Breast epithelium (tissue), 4 donors: ENCODE measurements around the gene GLCCI1. TPM values are rescaled to one million over a fixed set of nuclear protein-coding genes. Genes with fewer than 3 reads are reported as not detected.

ENCODE experiments used
- DNase-seq, 2 donors: peaks; one replicate each; pipeline ENCODE4 v3.0.0-alpha.2; 2019; ENCODE audit warnings: low spot score in 2 of 2
- H3K27ac ChIP-seq, 2 donors: fragments of 200-600 bp; sonication (generic) in 1 of 2; one replicate each; pipeline ENCODE4 v1.5.1; 2016 to 2019; ENCODE audit warnings: mild to moderate bottlenecking in 1 of 2
- H3K27me3 ChIP-seq, 2 donors: fragments of 200-600 bp; sonication (generic) in 1 of 2; one replicate each; pipeline versions ENCODE4 v1.5.1 to v1.6.0; 2017 to 2019; ENCODE audit warnings: control low read depth in 1 of 2, mild to moderate bottlenecking in 1 of 2
- H3K36me3 ChIP-seq: fragments of 200-600 bp; one replicate; pipeline ENCODE4 v1.5.1; 2019
- H3K4me1 ChIP-seq, 2 donors: fragments of 200-600 bp; sonication (generic); one replicate each; pipeline ENCODE4 v1.5.1; 2016 to 2019; ENCODE audit warnings: control low read depth in 1 of 2
- H3K4me3 ChIP-seq, 3 donors: fragments of 200-600 bp; sonication (generic); 1 replicate in 2 of 3; 2 replicates in 1 of 3; pipeline ENCODE4 v1.5.1; 2016 to 2019; ENCODE audit warnings: mild to moderate bottlenecking in 3 of 3, moderate library complexity in 2 of 3
- H3K9me3 ChIP-seq, 2 donors: fragments of 200-600 bp; sonication (generic) in 1 of 2; one replicate each; pipeline ENCODE4 v1.5.1; 2016 to 2019; ENCODE audit warnings: control low read depth in 1 of 2
- POLR2A ChIP-seq: fragments of 450-650 bp; IDR thresholded peaks from one replicate; pipeline ENCODE4 v1.6.1; 2016; ENCODE audit warnings: antibody characterized with exemption, mild to moderate bottlenecking, moderate library complexity
- POLR2AphosphoS5 ChIP-seq, 3 donors: sonication (generic); formaldehyde crosslinking; IDR thresholded peaks; one replicate each; pipeline ENCODE4 v1.6.1; 2017; ENCODE audit warnings: antibody characterized with exemption in 3 of 3
- intact Hi-C: fragments of 100-400 bp; cut with DNase I; formaldehyde crosslinking; loops from one replicate; pipeline ENCODE4 v1.15.1; 2023; ENCODE audit warnings: low total_unique reads
- total RNA-seq, 3 donors: library from RNA; depleted of rRNA; stranded (reverse); fragments of >200 nt; gene quantifications; one replicate each; pipeline ENCODE4 v1.1.0, GENCODE V29; 2016
- TF ChIP-seq, protein P1 (sequence below), 3 donors: fragments of 450-650 bp; IDR thresholded peaks; one replicate each; pipeline ENCODE4 v1.5.1; 2016 to 2017; ENCODE audit warnings: antibody characterized with exemption in 3 of 3, mild to moderate bottlenecking in 3 of 3, moderate library complexity in 3 of 3

The GLCCI1 gene
- total RNA-seq, 3 donors from 2014 or later = 11.7 to 29.1 (median 18.4) TPM

DNA sequence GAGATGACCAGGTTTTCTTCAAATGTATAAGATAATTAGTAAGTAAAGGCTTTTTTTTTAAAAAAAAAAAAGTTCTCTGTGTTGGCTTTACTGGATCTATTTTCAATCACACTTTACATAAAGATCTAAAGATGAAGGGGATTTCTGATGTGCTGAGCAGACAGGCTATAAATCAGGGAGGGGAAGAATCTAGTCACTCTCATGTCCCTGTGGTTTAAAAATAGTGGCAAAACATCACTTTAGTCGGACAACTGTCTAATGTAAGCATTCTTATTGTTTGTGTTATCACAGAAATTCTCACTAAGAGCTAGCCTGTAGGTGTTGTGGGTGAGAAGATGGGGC, 160.7 kb downstream of the GLCCI1 start:
- intact Hi-C loops = no loop called here
- Histone ChIP-seq H3K27ac (no peak overlapping the region), H3K4me3 (no peak overlapping the region), H3K36me3 (no peaks in the 10 kb centered on the region), H3K4me1 (no peaks in the 10 kb centered on the region), H3K27me3 (no peaks in the 10 kb centered on the region), H3K9me3 (no peaks in the 10 kb centered on the region)
- TF ChIP-seq POLR2AphosphoS5 (IDR thresholded peaks at IDR 0.05) = no peak
- no peak for TF ChIP-seq POLR2A
- TF ChIP-seq, protein P1, sequence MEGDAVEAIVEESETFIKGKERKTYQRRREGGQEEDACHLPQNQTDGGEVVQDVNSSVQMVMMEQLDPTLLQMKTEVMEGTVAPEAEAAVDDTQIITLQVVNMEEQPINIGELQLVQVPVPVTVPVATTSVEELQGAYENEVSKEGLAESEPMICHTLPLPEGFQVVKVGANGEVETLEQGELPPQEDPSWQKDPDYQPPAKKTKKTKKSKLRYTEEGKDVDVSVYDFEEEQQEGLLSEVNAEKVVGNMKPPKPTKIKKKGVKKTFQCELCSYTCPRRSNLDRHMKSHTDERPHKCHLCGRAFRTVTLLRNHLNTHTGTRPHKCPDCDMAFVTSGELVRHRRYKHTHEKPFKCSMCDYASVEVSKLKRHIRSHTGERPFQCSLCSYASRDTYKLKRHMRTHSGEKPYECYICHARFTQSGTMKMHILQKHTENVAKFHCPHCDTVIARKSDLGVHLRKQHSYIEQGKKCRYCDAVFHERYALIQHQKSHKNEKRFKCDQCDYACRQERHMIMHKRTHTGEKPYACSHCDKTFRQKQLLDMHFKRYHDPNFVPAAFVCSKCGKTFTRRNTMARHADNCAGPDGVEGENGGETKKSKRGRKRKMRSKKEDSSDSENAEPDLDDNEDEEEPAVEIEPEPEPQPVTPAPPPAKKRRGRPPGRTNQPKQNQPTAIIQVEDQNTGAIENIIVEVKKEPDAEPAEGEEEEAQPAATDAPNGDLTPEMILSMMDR (IDR thresholded peaks at IDR 0.05) = no peak
- no peak for DNase-seq

DNA sequence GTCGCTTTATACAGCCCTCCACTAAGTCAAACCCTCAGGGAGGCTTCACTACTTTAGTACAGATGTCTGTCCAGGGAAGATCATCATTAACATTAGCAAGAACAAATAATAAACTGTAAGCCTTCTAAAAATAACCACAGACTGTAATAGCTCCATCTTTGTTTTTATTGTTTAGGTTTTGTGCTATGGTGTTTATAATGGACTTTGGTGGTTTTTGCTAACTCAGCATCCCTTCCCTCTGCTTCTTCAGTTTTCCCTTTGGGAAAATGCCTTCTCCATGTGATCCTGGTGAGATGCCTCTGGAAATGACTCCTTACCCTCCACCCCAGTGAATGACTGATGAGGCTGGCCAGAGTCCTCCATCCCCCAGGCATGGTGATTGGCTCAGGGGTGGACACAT, 162.1 kb downstream of the GLCCI1 start:
- TF ChIP-seq POLR2A (no peak), POLR2AphosphoS5 (IDR thresholded peaks at IDR 0.05) (no peak)
- TF ChIP-seq, protein P1 (IDR thresholded peaks at IDR 0.05) = no peak
- Histone ChIP-seq H3K4me3 (no peak overlapping the region), H3K4me1 (no peaks in the 10 kb centered on the region), H3K27ac (no peak overlapping the region), H3K27me3 (no peaks in the 10 kb centered on the region), H3K9me3 (no peaks in the 10 kb centered on the region), H3K36me3 (no peaks in the 10 kb centered on the region)
- DNase-seq = no peak
- intact Hi-C loops = loop anchor here (10.0 kb wide), 1 partner anchor 474 kb away; no protein-coding TSS in a partner anchor

DNA sequence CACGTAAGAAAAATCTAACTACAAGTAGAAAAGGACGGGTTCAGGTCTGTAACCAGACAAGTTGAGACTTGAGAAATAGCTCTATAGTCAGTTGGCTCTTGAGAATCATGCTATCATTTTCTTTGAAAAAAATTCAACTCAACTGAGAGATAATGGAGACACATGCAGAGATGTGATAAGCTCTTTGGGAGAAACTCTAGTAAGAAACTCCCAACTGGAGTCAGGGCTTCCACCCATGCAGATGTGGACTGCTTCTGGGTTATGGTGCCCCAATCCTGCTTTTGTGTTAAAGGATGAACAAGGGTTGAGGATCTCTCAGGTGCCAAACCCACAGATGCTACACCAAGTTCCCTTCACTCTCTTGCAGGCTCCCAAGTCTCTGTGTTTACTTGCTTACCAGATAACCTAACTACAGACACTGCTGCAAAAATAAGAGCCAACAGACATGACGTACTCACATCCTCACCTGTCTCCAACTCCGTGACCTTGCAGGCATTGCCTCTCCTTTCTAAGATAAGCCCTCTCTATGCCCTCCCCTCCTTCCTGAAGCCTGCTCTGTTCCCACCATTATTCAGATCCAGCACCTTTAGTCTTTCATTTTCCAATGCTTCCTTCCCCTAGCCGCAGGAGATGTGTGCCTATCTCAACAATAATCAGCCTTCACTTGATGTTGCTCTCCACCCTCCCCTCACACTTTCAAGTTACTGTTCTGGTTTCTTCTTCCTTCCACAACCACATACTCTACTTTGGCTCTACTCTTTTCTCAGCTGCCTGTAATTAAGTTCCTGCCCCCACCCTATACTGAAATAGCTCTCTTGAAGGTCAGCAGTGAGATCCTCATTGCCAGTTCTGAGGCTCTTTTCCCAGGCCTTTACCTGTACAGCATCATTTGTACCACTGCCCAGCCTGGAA, 163.4 kb downstream of the GLCCI1 start:
- Histone ChIP-seq H3K36me3 (no peaks in the 10 kb centered on the region), H3K27me3 (no peaks in the 10 kb centered on the region), H3K4me1 (no peaks in the 10 kb centered on the region), H3K4me3 (no peak overlapping the region), H3K27ac (no peak overlapping the region), H3K9me3 (no peaks in the 10 kb centered on the region)
- TF ChIP-seq, protein P1 (IDR thresholded peaks at IDR 0.05) = no peak
- TF ChIP-seq POLR2A = no peak
- TF ChIP-seq POLR2AphosphoS5 (IDR thresholded peaks at IDR 0.05) = no peak
- intact Hi-C loops = loop anchor here (10.0 kb wide), 1 partner anchor 473 kb away; no protein-coding TSS in a partner anchor
- no peak for DNase-seq

DNA sequence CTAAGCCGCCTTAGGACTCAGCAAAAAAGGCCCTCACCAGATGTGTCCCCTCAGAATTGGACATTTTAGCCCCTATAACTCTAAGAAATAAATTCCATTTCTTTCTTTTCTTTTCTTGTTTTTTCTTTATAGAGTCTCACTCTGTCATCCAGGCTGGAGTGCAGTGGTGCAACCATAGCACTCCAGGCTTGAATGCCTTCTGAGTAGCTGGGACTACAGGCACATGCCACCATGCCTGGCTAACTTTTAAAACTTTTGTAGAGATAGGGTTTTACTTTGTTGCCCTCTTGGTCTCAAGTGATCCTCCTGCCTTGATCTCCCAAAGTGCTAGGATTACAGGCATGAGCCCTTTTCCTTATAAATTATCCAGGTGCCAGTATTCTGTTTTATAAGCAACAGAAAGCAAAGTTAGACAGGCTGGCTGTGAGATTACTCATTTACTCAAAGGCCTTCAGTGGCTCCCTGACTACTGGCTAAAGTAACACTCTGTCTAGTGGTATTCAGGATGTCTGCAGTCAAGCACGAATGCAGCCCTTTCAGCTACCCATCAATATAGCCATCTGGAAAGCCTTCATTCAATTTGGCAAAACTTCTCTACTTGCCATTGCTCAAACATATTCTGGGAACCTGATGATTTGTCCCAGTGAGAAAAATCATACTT, 164.7 kb downstream of the GLCCI1 start:
- Histone ChIP-seq H3K4me1 (no peaks in the 10 kb centered on the region), H3K36me3 (no peaks in the 10 kb centered on the region), H3K27me3 (no peaks in the 10 kb centered on the region), H3K4me3 (no peak overlapping the region), H3K9me3 (no peaks in the 10 kb centered on the region), H3K27ac (no peak overlapping the region)
- DNase-seq = no peak
- TF ChIP-seq POLR2AphosphoS5 (IDR thresholded peaks at IDR 0.05) (no peak), POLR2A (no peak)
- TF ChIP-seq, protein P1 (IDR thresholded peaks at IDR 0.05) = no peak
- intact Hi-C loops = loop anchor here (10.0 kb wide), 1 partner anchor 471 kb away; no protein-coding TSS in a partner anchor
